H9 (cell line): Measurements from ENCODE around the gene PCNX4. TPM values are rescaled to one million over a fixed set of nuclear protein-coding genes. Genes with fewer than 3 reads are reported as not detected.

ENCODE experiments used
- DNase-seq: peaks from one replicate; pipeline ENCODE4 v3.0.0-alpha.2; 2017
- H2AFZ ChIP-seq: one replicate; pipeline ENCODE4 v1.6.1; 2013; ENCODE audit warnings: mild to moderate bottlenecking, low read length, control low read depth, moderate library complexity
- H2AK5ac ChIP-seq: 2 replicates; pipeline ENCODE4 v1.6.1; 2013; ENCODE audit warnings: low read length, control low read depth, mixed read lengths; ENCODE audit not compliant: insufficient read length
- H2BK120ac ChIP-seq: one replicate; pipeline ENCODE4 v1.6.1; 2013; ENCODE audit warnings: low read depth, mild to moderate bottlenecking, low read length, control low read depth, inconsistent platforms; ENCODE audit not compliant: poor library complexity, severe bottlenecking
- H2BK12ac ChIP-seq: 2 replicates; pipeline ENCODE4 v1.6.1; 2013; ENCODE audit warnings: low read length, control low read depth, mixed read lengths, low read depth; ENCODE audit not compliant: insufficient read length
- H2BK15ac ChIP-seq: 2 replicates; pipeline ENCODE4 v1.6.1; 2013; ENCODE audit warnings: low read depth, low read length, control low read depth
- H2BK20ac ChIP-seq: one replicate; pipeline ENCODE4 v1.6.1; 2013; ENCODE audit warnings: low read depth, mild to moderate bottlenecking, low read length, control low read depth, inconsistent platforms; ENCODE audit not compliant: poor library complexity, severe bottlenecking
- H2BK5ac ChIP-seq: 2 replicates; pipeline ENCODE4 v1.6.1; 2013; ENCODE audit warnings: low read length, control low read depth, mixed read lengths; ENCODE audit not compliant: insufficient read length
- H3K14ac ChIP-seq: 2 replicates; pipeline ENCODE4 v1.6.1; 2013; ENCODE audit warnings: low read length, control low read depth; ENCODE audit not compliant: insufficient read depth
- H3K18ac ChIP-seq: 2 replicates; pipeline ENCODE4 v1.6.1; 2013; ENCODE audit warnings: low read depth, mild to moderate bottlenecking, mixed read lengths, low read length, control low read depth; ENCODE audit not compliant: insufficient read length
- H3K23ac ChIP-seq: 2 replicates; pipeline ENCODE4 v1.6.1; 2013; ENCODE audit warnings: low read length, control low read depth, mixed read lengths, low read depth; ENCODE audit not compliant: insufficient read length
- H3K23me2 ChIP-seq: 2 replicates; pipeline ENCODE4 v1.6.1; 2013; ENCODE audit warnings: low read depth, mild to moderate bottlenecking, mixed read lengths, low read length, control low read depth; ENCODE audit not compliant: insufficient read length, poor library complexity, severe bottlenecking
- H3K27ac ChIP-seq: 2 replicates; pipeline ENCODE4 v1.5.1; 2013; ENCODE audit warnings: low read length, control low read depth, mixed read lengths, low read depth; ENCODE audit not compliant: insufficient read length
- H3K27me3 ChIP-seq: 2 replicates; pipeline ENCODE4 v1.6.1; 2013; ENCODE audit warnings: low read length, control low read depth, inconsistent platforms; ENCODE audit not compliant: insufficient read depth
- H3K4ac ChIP-seq: 2 replicates; pipeline ENCODE4 v1.6.1; 2013; ENCODE audit warnings: low read depth, mild to moderate bottlenecking, control low read depth, inconsistent platforms, low read length, moderate library complexity
- H3K4me1 ChIP-seq: 2 replicates; pipeline ENCODE4 v1.6.1; 2013; ENCODE audit warnings: low read length, control low read depth, inconsistent platforms; ENCODE audit not compliant: insufficient read depth
- H3K4me2 ChIP-seq: 2 replicates; pipeline ENCODE4 v1.6.1; 2013; ENCODE audit warnings: low read length, control low read depth, mixed read lengths; ENCODE audit not compliant: insufficient read length, insufficient read depth
- H3K56ac ChIP-seq: 2 replicates; pipeline ENCODE4 v1.6.1; 2013; ENCODE audit warnings: low read depth, mild to moderate bottlenecking, mixed read lengths, low read length, control low read depth; ENCODE audit not compliant: insufficient read length
- H3K79me1 ChIP-seq: 2 replicates; pipeline ENCODE4 v1.6.1; 2013; ENCODE audit warnings: low read depth, mild to moderate bottlenecking, moderate library complexity, low read length, control low read depth, inconsistent platforms; ENCODE audit not compliant: insufficient read depth, poor library complexity, severe bottlenecking
- H3K79me2 ChIP-seq: 2 replicates; pipeline ENCODE4 v1.6.1; 2013; ENCODE audit warnings: low read length, control low read depth, inconsistent platforms; ENCODE audit not compliant: insufficient read depth
- H3K9ac ChIP-seq: 2 replicates; pipeline ENCODE4 v1.6.1; 2013; ENCODE audit warnings: low read length, control low read depth, mixed read lengths; ENCODE audit not compliant: insufficient read length; ENCODE audit errors: extremely low read depth
- H3K9me3 ChIP-seq: one replicate; pipeline ENCODE4 v1.6.1; 2013; ENCODE audit warnings: low read depth, low read length, inconsistent platforms; ENCODE audit not compliant: control insufficient read depth
- H3T11ph ChIP-seq: one replicate; pipeline ENCODE4 v1.6.1; 2013; ENCODE audit warnings: mild to moderate bottlenecking, low read length, control low read depth, inconsistent platforms
- H4K20me1 ChIP-seq: one replicate; pipeline ENCODE4 v1.6.1; 2013; ENCODE audit not compliant: control insufficient read depth, insufficient read length, insufficient read depth
- H4K5ac ChIP-seq: 2 replicates; pipeline ENCODE4 v1.6.1; 2013; ENCODE audit warnings: low read depth, mild to moderate bottlenecking, mixed read lengths, low read length, control low read depth; ENCODE audit not compliant: insufficient read length
- H4K8ac ChIP-seq: replicated peaks from 2 replicates; pipeline ENCODE4 v1.6.1; 2013; ENCODE audit warnings: low read length, control low read depth, mixed read lengths, low read depth; ENCODE audit not compliant: insufficient read length
- H4K91ac ChIP-seq: 2 replicates; pipeline ENCODE4 v1.6.1; 2013; ENCODE audit warnings: low read depth, mild to moderate bottlenecking, moderate library complexity, mixed read lengths, low read length, control low read depth; ENCODE audit not compliant: insufficient read length
- H3K27ac Mint-ChIP-seq, 3 experiments: 2 replicates in 2 of 3; 3 replicates in 1 of 3; pipeline ENCODE4 v1.8.0; 2020 to 2021; ENCODE audit warnings: mixed read lengths in 3 of 3, mild to moderate bottlenecking in 1 of 3, moderate library complexity in 1 of 3
- H3K27me3 Mint-ChIP-seq: 2 replicates; pipeline ENCODE4 v1.8.0; 2021; ENCODE audit warnings: low read depth, mild to moderate bottlenecking, moderate library complexity, mixed read lengths
- H3K36me3 Mint-ChIP-seq, 3 experiments: 2 replicates in 2 of 3; 3 replicates in 1 of 3; pipeline ENCODE4 v1.8.0; 2020 to 2021; ENCODE audit warnings: low read depth in 3 of 3, mixed read lengths in 3 of 3; ENCODE audit not compliant: insufficient read depth in 1 of 3
- H3K4me1 Mint-ChIP-seq, 2 experiments: 2 replicates each; pipeline ENCODE4 v1.8.0; 2020; ENCODE audit warnings: mixed read lengths in 2 of 2
- H3K4me3 Mint-ChIP-seq, 2 experiments: 2 replicates in 1 of 2; 3 replicates in 1 of 2; pipeline ENCODE4 v1.8.0; 2020 to 2021; ENCODE audit warnings: mild to moderate bottlenecking in 2 of 2, mixed read lengths in 2 of 2, moderate library complexity in 1 of 2
- H3K9me3 Mint-ChIP-seq, 2 experiments: 2 replicates in 1 of 2; 3 replicates in 1 of 2; pipeline ENCODE4 v1.8.0; 2020; ENCODE audit warnings: mild to moderate bottlenecking in 2 of 2, mixed read lengths in 2 of 2, moderate library complexity in 1 of 2
- WGBS: extraction: QIAGEN DNeasy Blood & Tissue Kit; methylation state at CpG from one replicate; pipeline ENCODE4 v1.1.7; 2013; ENCODE audit warnings: missing lambda C conversion rate, low lambda C conversion rate, mixed read lengths; ENCODE audit not compliant: insufficient read length; ENCODE audit errors: extremely low coverage; 5-methylcytosine and 5-hydroxymethylcytosine counted together
- total RNA-seq: library from RNA; stranded (reverse); gene quantifications from 2 replicates; pipeline ENCODE4 v1.2.1, GENCODE V29; 2021
- TF ChIP-seq, protein P1 (sequence below): fragments of 200-600 bp; sonication (generic); conservative IDR thresholded peaks from 3 replicates; pipeline ENCODE4 v1.8.0; 2021; ENCODE audit warnings: antibody characterized with exemption, mild to moderate bottlenecking

Gene PCNX4
- total RNA-seq, 1 experiment from 2014 or later, result 40.0 TPM

DNA sequence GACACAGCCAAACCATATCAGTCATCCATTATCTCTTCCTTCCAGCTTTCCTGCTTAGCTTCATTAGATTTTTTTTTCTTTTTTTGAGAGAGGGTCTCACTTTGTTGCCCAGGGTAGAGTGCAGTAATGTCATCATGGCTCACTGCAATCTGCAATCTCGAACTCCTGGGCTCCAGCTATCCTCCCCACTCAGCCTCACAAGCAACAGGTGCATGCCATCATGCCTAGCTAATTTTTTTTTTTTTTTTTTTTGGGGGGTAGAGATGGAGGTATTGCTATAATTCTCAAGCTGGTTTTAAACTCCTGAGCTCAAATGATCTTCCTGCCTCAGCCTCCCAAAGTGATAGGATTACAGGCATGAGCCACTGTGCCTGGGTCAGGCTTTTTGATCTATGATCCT lies 119.0 kb downstream of the PCNX4 start:
- H3K9me3 ChIP-seq, result no peaks in the 10 kb centered on the region
- H3K56ac ChIP-seq, result no peak overlapping the region
- Mint-ChIP-seq H3K9me3 (no peaks in the 10 kb centered on the region), H3K27me3 (no peaks in the 10 kb centered on the region; the same call in 1 of the 2 replicates), H3K36me3 (no peaks in the 10 kb centered on the region), H3K4me1 (peaks cover 8 to 15% of the 10 kb centered on the region in 2 experiments), H3K4me3 (no peak overlapping the region), H3K27ac (peak overlapping the region in 1 of 3 experiments; percentile 26; a peak in 1 of 7 replicates)
- H3T11ph ChIP-seq, result no peak overlapping the region
- no peak overlapping the region for H2AFZ ChIP-seq
- H4K5ac ChIP-seq, result no peak overlapping the region
- no peak overlapping the region for H3K4me2 ChIP-seq
- H3K27ac ChIP-seq, result no peak overlapping the region
- no peaks in the 10 kb centered on the region for H3K27me3 ChIP-seq
- H3K23ac ChIP-seq, result no peak overlapping the region
- no peak for DNase-seq
- no peak overlapping the region for H2BK120ac ChIP-seq
- WGBS, result no CpG with 5 or more reads among the region's 1 CpG
- H4K20me1 ChIP-seq, result no peaks in the 10 kb centered on the region
- H3K4me1 ChIP-seq, result 0 out of 2 replicates have a peak, but pooled peaks cover 7% of the 10 kb centered on the region
- no peak overlapping the region for H2BK5ac ChIP-seq
- no peak overlapping the region for H2BK12ac ChIP-seq
- H3K14ac ChIP-seq, result no peak overlapping the region
- H3K18ac ChIP-seq, result no peak overlapping the region
- no peaks in the 10 kb centered on the region for H3K23me2 ChIP-seq
- no peak overlapping the region for H4K91ac ChIP-seq
- no peak overlapping the region for H3K9ac ChIP-seq
- H2AK5ac ChIP-seq, result no peak overlapping the region
- TF ChIP-seq, protein P1, sequence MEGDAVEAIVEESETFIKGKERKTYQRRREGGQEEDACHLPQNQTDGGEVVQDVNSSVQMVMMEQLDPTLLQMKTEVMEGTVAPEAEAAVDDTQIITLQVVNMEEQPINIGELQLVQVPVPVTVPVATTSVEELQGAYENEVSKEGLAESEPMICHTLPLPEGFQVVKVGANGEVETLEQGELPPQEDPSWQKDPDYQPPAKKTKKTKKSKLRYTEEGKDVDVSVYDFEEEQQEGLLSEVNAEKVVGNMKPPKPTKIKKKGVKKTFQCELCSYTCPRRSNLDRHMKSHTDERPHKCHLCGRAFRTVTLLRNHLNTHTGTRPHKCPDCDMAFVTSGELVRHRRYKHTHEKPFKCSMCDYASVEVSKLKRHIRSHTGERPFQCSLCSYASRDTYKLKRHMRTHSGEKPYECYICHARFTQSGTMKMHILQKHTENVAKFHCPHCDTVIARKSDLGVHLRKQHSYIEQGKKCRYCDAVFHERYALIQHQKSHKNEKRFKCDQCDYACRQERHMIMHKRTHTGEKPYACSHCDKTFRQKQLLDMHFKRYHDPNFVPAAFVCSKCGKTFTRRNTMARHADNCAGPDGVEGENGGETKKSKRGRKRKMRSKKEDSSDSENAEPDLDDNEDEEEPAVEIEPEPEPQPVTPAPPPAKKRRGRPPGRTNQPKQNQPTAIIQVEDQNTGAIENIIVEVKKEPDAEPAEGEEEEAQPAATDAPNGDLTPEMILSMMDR, result no peak
- no peak overlapping the region for H4K8ac ChIP-seq
- H3K4ac ChIP-seq, result no peak overlapping the region
- H2BK15ac ChIP-seq, result no peak overlapping the region
- no peaks in the 10 kb centered on the region for H3K79me1 ChIP-seq
- no peak overlapping the region for H2BK20ac ChIP-seq
- no peaks in the 10 kb centered on the region for H3K79me2 ChIP-seq
